MCF 10A (cell line): ENCODE data around the gene OTULIN. TPM values are rescaled to one million over a fixed set of nuclear protein-coding genes. Genes with fewer than 3 reads are reported as not detected.

Experiments used
- BruUV-seq: library from RNA; stranded (reverse); fragments of 400-500 nt; replicated peaks from 2 replicates; lab custom pipeline; 2021; lab: Mats Ljungman, UMichigan
- CTCF ChIA-PET: fragments of 300-600 bp; sonication (Branson Sonifier 250); formaldehyde crosslinking; extraction: SDS; loops from one replicate; lab custom pipeline; 2021; ENCODE audit warnings: antibody characterized with exemption, inconsistent platforms; lab: Yijun Ruan, JAX
- POLR2A ChIA-PET: fragments of 300-600, 350-650 bp; sonication (Branson Sonifier 250); formaldehyde crosslinking; extraction: SDS; loops from one replicate; lab custom pipeline; 2020; ENCODE audit warnings: antibody characterized with exemption, inconsistent platforms; lab: Yijun Ruan, JAX
- DNase-seq: peaks from one replicate; pipeline ENCODE4 v3.0.0-alpha.2; 2018; ENCODE audit not compliant: unreplicated experiment
- H3K27ac Mint-ChIP-seq: one replicate; pipeline ENCODE4 v1.8.0; 2022; ENCODE audit warnings: mild to moderate bottlenecking, low read depth, mixed read lengths; ENCODE audit not compliant: unreplicated experiment
- H3K27me3 Mint-ChIP-seq: one replicate; pipeline ENCODE4 v1.8.0; 2022; ENCODE audit warnings: mixed read lengths; ENCODE audit not compliant: insufficient read depth, unreplicated experiment
- H3K36me3 Mint-ChIP-seq: one replicate; pipeline ENCODE4 v1.8.0; 2022; ENCODE audit warnings: mild to moderate bottlenecking, moderate library complexity, mixed read lengths; ENCODE audit not compliant: insufficient read depth, unreplicated experiment
- H3K4me1 Mint-ChIP-seq: one replicate; pipeline ENCODE4 v1.8.0; 2022; ENCODE audit warnings: mixed read lengths; ENCODE audit not compliant: insufficient read depth, unreplicated experiment
- H3K4me3 Mint-ChIP-seq: one replicate; pipeline ENCODE4 v1.8.0; 2022; ENCODE audit warnings: mild to moderate bottlenecking, moderate library complexity, mixed read lengths; ENCODE audit not compliant: unreplicated experiment
- H3K9me3 Mint-ChIP-seq: one replicate; pipeline ENCODE4 v1.8.0; 2022; ENCODE audit warnings: mixed read lengths; ENCODE audit not compliant: unreplicated experiment
- intact Hi-C: fragments of 100-400 bp; cut with micrococcal nuclease; formaldehyde crosslinking; loops from 2 replicates; pipeline ENCODE4 v1.14.1; 2022
- total RNA-seq: library from RNA; stranded (reverse); gene quantifications from 2 replicates; pipeline ENCODE4 v1.2.3, GENCODE V29; 2022
- TF ChIP-seq, protein P1 (sequence below): fragments of 200-600 bp; IDR thresholded peaks from one replicate; pipeline ENCODE4 v1.8.0; 2022; ENCODE audit warnings: antibody characterized with exemption, mild to moderate bottlenecking; ENCODE audit not compliant: unreplicated experiment

Gene OTULIN
- total RNA-seq, 1 experiment from 2014 or later = 34.6 TPM

DNA sequence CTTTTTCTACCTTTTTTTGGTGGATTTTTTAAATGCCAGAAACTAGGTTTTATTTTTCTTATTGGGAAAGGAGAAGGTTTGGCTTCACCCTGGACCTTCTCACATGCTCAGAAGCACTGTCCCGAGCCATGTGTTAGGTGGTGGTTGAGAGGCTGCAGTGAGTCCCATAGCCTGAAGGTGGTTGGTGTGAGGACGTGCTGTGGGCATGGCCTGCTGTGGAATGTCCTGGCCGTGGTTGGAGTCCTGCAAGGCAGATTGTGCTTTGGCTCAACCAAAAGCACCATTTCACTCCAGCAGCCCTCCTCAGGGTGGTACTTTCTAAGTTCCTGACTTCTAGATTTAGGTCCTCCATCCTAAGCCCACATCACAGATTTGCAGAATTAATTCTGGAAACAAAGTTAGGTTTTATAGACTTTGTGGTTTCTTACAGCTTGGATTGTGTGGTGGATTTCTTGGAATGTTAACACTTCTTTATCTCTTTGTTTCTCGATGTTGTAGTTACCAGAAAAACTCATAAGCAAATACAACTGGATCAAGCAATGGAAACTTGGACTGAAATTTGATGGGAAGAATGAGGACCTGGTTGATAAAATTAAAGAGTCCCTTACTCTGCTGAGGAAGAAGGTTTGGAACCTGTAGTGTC, 22.6 kb downstream of the OTULIN start:
- CTCF ChIA-PET = interaction anchor here (0.6 to 6.5 kb wide), 11 partner anchors 11 to 328 kb away, joined by 3 to 47 read pairs (median 15); no protein-coding TSS in a partner anchor
- Mint-ChIP-seq H3K36me3 (peaks cover 67% of the 10 kb centered on the region), H3K9me3 (no peaks in the 10 kb centered on the region), H3K27me3 (no peaks in the 10 kb centered on the region), H3K27ac (peak overlapping the region; percentile 75), H3K4me1 (peaks cover 19% of the 10 kb centered on the region), H3K4me3 (no peak overlapping the region)
- intact Hi-C loops = loop anchor here (5.0 kb wide), 1 partner anchor 260 kb away; no protein-coding TSS in a partner anchor
- no TSS peak for BruUV-seq
- DNase-seq = no peak
- POLR2A ChIA-PET = interaction anchor here (0.5 to 2.5 kb wide), 7 partner anchors 8 to 322 kb away, joined by 3 to 10 read pairs (median 4); no protein-coding TSS in a partner anchor
- TF ChIP-seq, protein P1, sequence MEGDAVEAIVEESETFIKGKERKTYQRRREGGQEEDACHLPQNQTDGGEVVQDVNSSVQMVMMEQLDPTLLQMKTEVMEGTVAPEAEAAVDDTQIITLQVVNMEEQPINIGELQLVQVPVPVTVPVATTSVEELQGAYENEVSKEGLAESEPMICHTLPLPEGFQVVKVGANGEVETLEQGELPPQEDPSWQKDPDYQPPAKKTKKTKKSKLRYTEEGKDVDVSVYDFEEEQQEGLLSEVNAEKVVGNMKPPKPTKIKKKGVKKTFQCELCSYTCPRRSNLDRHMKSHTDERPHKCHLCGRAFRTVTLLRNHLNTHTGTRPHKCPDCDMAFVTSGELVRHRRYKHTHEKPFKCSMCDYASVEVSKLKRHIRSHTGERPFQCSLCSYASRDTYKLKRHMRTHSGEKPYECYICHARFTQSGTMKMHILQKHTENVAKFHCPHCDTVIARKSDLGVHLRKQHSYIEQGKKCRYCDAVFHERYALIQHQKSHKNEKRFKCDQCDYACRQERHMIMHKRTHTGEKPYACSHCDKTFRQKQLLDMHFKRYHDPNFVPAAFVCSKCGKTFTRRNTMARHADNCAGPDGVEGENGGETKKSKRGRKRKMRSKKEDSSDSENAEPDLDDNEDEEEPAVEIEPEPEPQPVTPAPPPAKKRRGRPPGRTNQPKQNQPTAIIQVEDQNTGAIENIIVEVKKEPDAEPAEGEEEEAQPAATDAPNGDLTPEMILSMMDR = no peak

DNA sequence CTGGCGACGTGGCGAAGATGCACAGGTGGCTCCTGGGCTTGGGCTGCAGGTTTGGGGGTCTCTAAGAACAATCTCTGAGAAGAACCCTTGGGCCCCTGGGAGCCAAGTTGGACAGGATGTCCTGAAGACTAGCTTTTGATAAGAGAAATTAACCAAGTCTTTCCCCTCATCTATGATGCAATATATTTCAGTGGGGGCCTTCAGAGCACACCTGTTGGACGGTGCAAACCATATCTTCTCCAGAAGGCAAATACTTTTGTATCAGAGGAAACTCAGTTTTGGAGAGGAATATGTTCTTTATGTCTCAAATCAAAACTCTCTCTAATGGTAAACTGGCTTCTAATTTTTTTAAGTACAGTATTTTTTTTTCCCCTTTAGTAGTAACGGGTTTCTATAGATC, 28.6 kb downstream of the OTULIN start:
- POLR2A ChIA-PET = no interaction called here

DNA sequence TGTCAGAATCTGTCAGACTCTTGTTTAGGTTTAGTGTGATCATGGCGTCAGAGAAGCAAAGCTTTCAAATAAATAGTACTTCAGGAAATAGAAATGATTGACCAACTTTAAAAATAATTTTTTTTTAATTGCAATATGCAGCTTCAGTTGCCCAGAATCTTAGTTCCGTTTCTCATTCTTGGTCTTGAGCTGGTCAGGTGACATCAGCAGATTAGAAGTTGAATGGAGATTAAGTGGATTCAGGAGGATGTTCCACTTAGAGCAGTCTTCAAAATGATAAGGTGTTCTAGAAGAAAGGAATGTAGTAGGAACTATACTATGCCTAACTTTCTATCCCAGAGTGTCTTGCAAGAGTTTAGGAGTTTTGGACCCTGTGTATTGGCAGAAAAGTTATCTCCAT, 30.6 kb downstream of the OTULIN start:
- CTCF ChIA-PET = interaction anchor here (0.8 to 1.6 kb wide), 4 partner anchors 9 to 315 kb away, joined by 3 to 4 read pairs (median 4); no protein-coding TSS in a partner anchor
- DNase-seq = no peak
- H3K4me3 Mint-ChIP-seq = no peak overlapping the region
- intact Hi-C loops = no loop called here
- no peak overlapping the region for H3K27ac Mint-ChIP-seq
- POLR2A ChIA-PET = interaction anchor here (0.6 to 0.9 kb wide), 2 partner anchors 8 to 64 kb away, joined by 3 to 4 read pairs; no protein-coding TSS in a partner anchor
- H3K4me1 Mint-ChIP-seq = no peaks in the 10 kb centered on the region
- H3K36me3 Mint-ChIP-seq = peaks cover 59% of the 10 kb centered on the region
- no TSS peak for BruUV-seq
- H3K27me3 Mint-ChIP-seq = no peaks in the 10 kb centered on the region
- TF ChIP-seq, protein P1 = no peak
- H3K9me3 Mint-ChIP-seq = no peaks in the 10 kb centered on the region

More for the DNA sequence above, 28.6 kb downstream of the OTULIN start:
- CTCF ChIA-PET = interaction anchor here (1.0 kb wide), 1 partner anchor 7 kb away, joined by 3 read pairs; no protein-coding TSS in a partner anchor
- Mint-ChIP-seq H3K4me3 (no peak overlapping the region), H3K4me1 (no peaks in the 10 kb centered on the region), H3K36me3 (peaks cover 76% of the 10 kb centered on the region), H3K27ac (no peak overlapping the region), H3K9me3 (no peaks in the 10 kb centered on the region), H3K27me3 (no peaks in the 10 kb centered on the region)
- TF ChIP-seq, protein P1 = no peak
- TSS peak; percentile 3 for BruUV-seq
- intact Hi-C loops = no loop called here
- DNase-seq = no peak

DNA sequence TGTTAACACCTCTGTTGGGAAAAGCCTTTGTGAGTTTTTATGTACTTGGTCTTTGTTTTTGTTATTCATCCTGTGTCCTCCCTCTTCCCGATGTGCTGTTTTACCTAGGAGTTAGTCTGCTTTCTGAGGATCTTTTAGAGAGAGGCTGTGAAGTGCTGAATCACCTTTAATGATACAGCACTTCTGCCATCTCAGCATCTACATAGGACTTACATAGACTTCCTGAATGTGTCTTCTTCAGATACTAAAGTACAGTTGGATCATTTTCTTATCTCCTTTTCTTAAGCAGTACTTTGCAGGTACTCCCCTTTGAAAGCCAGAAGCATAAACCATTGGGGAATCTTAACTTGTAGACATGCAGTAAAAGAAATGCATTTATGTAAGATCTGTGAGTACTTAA, 31.5 kb downstream of the OTULIN start:
- Mint-ChIP-seq H3K9me3 (no peaks in the 10 kb centered on the region), H3K4me1 (no peaks in the 10 kb centered on the region), H3K27ac (no peak overlapping the region), H3K27me3 (no peaks in the 10 kb centered on the region), H3K36me3 (peaks cover 56% of the 10 kb centered on the region), H3K4me3 (no peak overlapping the region)
- no peak for DNase-seq
- TF ChIP-seq, protein P1 = no peak
- intact Hi-C loops = no loop called here
- no TSS peak for BruUV-seq
- CTCF ChIA-PET = interaction anchor here (0.8 to 1.0 kb wide), 2 partner anchors 10 to 31 kb away, joined by 3 to 4 read pairs; no protein-coding TSS in a partner anchor
- POLR2A ChIA-PET = interaction anchor here (0.6 to 0.9 kb wide), 2 partner anchors 9 to 63 kb away, joined by 3 to 4 read pairs; no protein-coding TSS in a partner anchor
